ENCODE results near the gene GRAMD4.
A peak's percentile ranks its signal among the peaks of the same experiment; 100 is the strongest.

The GRAMD4 gene

GRCh38 chr22:46619830-46620501 lies at the start of gene GRAMD4:
Gene GRAMD4 (plus strand): TSS chr22:46620386. CDS start chr22:46626800, 6,414 bp downstream.
- DNase-seq (ENCODE audit: low read depth): no peak

- DNase-seq (ENCODE audit: low read depth): no peak
Observed at GRCh38 chr22:46571642-46572250, 48.4 kb upstream of the GRAMD4 start.

GRCh38 chr22:46572911-46573780 lies 47.0 kb upstream of the GRAMD4 start:
- DNase-seq (ENCODE audit: low read depth): no peak

- DNase-seq (ENCODE audit: low read depth): no peak
Observed at GRCh38 chr22:46573781-46574437, 46.3 kb upstream of the GRAMD4 start.

GRCh38 chr22:46574438-46574992 lies 45.7 kb upstream of the GRAMD4 start:
- no peak for DNase-seq (ENCODE audit: low read depth)

- no peak for DNase-seq (ENCODE audit: low read depth)
Observed at GRCh38 chr22:46574993-46575910, 44.9 kb upstream of the GRAMD4 start.

GRCh38 chr22:46575911-46576555 lies 44.2 kb upstream of the GRAMD4 start:
- DNase-seq (ENCODE audit: low read depth): no peak

- peak; percentile 37 for DNase-seq (ENCODE audit: low read depth)
Observed at GRCh38 chr22:46576556-46577367, 43.4 kb upstream of the GRAMD4 start.

- no peak for DNase-seq (ENCODE audit: low read depth)
Observed at GRCh38 chr22:46577368-46578249, 42.6 kb upstream of the GRAMD4 start.

GRCh38 chr22:46578251-46578823 lies 41.8 kb upstream of the GRAMD4 start:
- no peak for DNase-seq (ENCODE audit: low read depth)

- no peak for DNase-seq (ENCODE audit: low read depth)
Observed at GRCh38 chr22:46578824-46579561, 41.2 kb upstream of the GRAMD4 start.

GRCh38 chr22:46579751-46580449 lies 40.3 kb upstream of the GRAMD4 start:
- DNase-seq (ENCODE audit: low read depth): no peak

- no peak for DNase-seq (ENCODE audit: low read depth)
Observed at GRCh38 chr22:46580940-46581537, 39.1 kb upstream of the GRAMD4 start.

- no peak for DNase-seq (ENCODE audit: low read depth)
Observed at GRCh38 chr22:46581538-46582244, 38.5 kb upstream of the GRAMD4 start.

- no peak for DNase-seq (ENCODE audit: low read depth)
Observed at GRCh38 chr22:46582281-46582933, 37.8 kb upstream of the GRAMD4 start.

Data from activated gamma-delta T cell treated with anti-CD3 and anti-CD28 coated beads, Interleukin-2, amount 50 U/mL, for 16 hours (primary cell).